ENCODE data around the gene AKAP6.

GRCh38 chr14:32800320-32800719, 471.2 kb downstream of the AKAP6 start:
- TF ChIP-seq EZH2 (IDR thresholded peaks at IDR 0.05; ENCODE audit: low read depth, low read length, severe bottlenecking) (no peak), CTCF (IDR thresholded peaks at IDR 0.05; ENCODE audit: control extremely low read depth in 1 of 3, insufficient read depth in 1 of 3, low read depth in 1 of 3, low read length in 3 of 3) (no peak), SIN3A (conservative IDR thresholded peaks at IDR 0.05 in 1 of 2, IDR thresholded peaks at IDR 0.05 in 1 of 2; ENCODE audit: low read depth in 1 of 2, low read length in 2 of 2) (no peak), CEBPB (IDR thresholded peaks at IDR 0.05; ENCODE audit: low read depth, low read length) (no peak), POLR2A (IDR thresholded peaks at IDR 0.05; ENCODE audit: control extremely low read depth in 1 of 2, low read depth in 2 of 2, low read length in 2 of 2) (no peak), RNF2 (IDR thresholded peaks at IDR 0.05; ENCODE audit: borderline replicate concordance, low read depth, low read length, missing control alignments, poor library complexity, severe bottlenecking) (no peak), SP1 (IDR thresholded peaks at IDR 0.05; ENCODE audit: low read depth, low read length) (no peak), HDAC2 (IDR thresholded peaks at IDR 0.05; ENCODE audit: borderline replicate concordance in 1 of 2, low read depth in 2 of 2, low read length in 2 of 2) (no peak), SIX5 (IDR thresholded peaks at IDR 0.05; ENCODE audit: low read depth, low read length) (no peak), TAF1 (IDR thresholded peaks at IDR 0.05; ENCODE audit: low read depth, low read length) (no peak), YY1 (IDR thresholded peaks at IDR 0.05; ENCODE audit: low read depth, low read length) (no peak), RAD21 (IDR thresholded peaks at IDR 0.05 in 1 of 2, conservative IDR thresholded peaks at IDR 0.05 in 1 of 2; ENCODE audit: low read depth in 2 of 2, low read length in 2 of 2) (no peak), GABPA (IDR thresholded peaks at IDR 0.05; ENCODE audit: borderline replicate concordance, insufficient read depth, low read length) (no peak)
